ENCODE results near the gene TMCO4.

GRCh38 chr1:19648689-19649088, 151.0 kb downstream of the TMCO4 start:
- no peak for TF ChIP-seq CTCF (IDR thresholded peaks at IDR 0.05; ENCODE audit: low read depth, low read length)
- TF ChIP-seq EZH2phosphoT487 (IDR thresholded peaks at IDR 0.05; ENCODE audit: low read depth), result no peak
